GM12865 (cell line): ENCODE data around the gene FHAD1.
"Not testable (repeated sequence)": the region's sequence is repeated elsewhere in the genome, so short reads cannot be mapped to it uniquely, and the experiment has no call there.

Source experiments
- DNase-seq: peaks from one replicate; pipeline ENCODE4 v3.0.0; 2010; ENCODE audit warnings: low read depth
- H3K4me3 ChIP-seq: 2 replicates; pipeline ENCODE4 v1.5.1; 2011; ENCODE audit warnings: mild to moderate bottlenecking, low read depth, low read length, control low read depth
- CTCF ChIP-seq: IDR thresholded peaks from 2 replicates; pipeline ENCODE4 v1.5.1; 2011; ENCODE audit warnings: low read length, control low read depth, low read depth, inconsistent platforms; ENCODE audit not compliant: insufficient read depth; ENCODE audit errors: missing control alignments

The FHAD1 gene

GRCh38 chr1:15303935-15304334 is 56.9 kb downstream of the FHAD1 start:
- TF ChIP-seq CTCF, result no peak
- no peak for DNase-seq
- no peak overlapping the region for H3K4me3 ChIP-seq

- peak; percentile 84 for TF ChIP-seq CTCF
- DNase-seq, result peak; percentile 66
- no peak overlapping the region for H3K4me3 ChIP-seq
These were observed 57.9 kb downstream of the FHAD1 start for GRCh38 chr1:15304708-15305467.

GRCh38 chr1:15305468-15305770 is 58.4 kb downstream of the FHAD1 start:
- TF ChIP-seq CTCF, result no peak
- DNase-seq, result no peak

GRCh38 chr1:15306352-15306751 is 59.3 kb downstream of the FHAD1 start:
- H3K4me3 ChIP-seq, DNase-seq: not testable (repeated sequence)

More at GRCh38 chr1:15305468-15305770, 58.4 kb downstream of the FHAD1 start:
- no peak overlapping the region for H3K4me3 ChIP-seq

GRCh38 chr1:15308135-15308534 is 61.1 kb downstream of the FHAD1 start:
- DNase-seq, result no peak

GRCh38 chr1:15308621-15309027 is 61.6 kb downstream of the FHAD1 start:
- no peak overlapping the region for H3K4me3 ChIP-seq
- no peak for TF ChIP-seq CTCF
- no peak for DNase-seq

More at GRCh38 chr1:15308135-15308534, 61.1 kb downstream of the FHAD1 start:
- no peak overlapping the region for H3K4me3 ChIP-seq
- TF ChIP-seq CTCF, result no peak

- H3K4me3 ChIP-seq, result no peak overlapping the region
- no peak for TF ChIP-seq CTCF
- DNase-seq, result no peak
These were observed 62.7 kb downstream of the FHAD1 start for GRCh38 chr1:15309687-15310086.
